Loucy (cell line): ENCODE measurements around the gene MPL.

ENCODE experiments used
- H2AFZ ChIP-seq: fragments of 200-600 bp; sonication (generic); 2 replicates; pipeline ENCODE4 v1.6.0; 2016; ENCODE audit warnings: antibody characterized with exemption, mild to moderate bottlenecking, low read length, moderate library complexity
- H3F3A ChIP-seq: fragments of 200-600 bp; 2 replicates; pipeline ENCODE4 v1.6.0; 2016; ENCODE audit warnings: antibody characterized with exemption, low read depth, mild to moderate bottlenecking
- H3K27me3 ChIP-seq: fragments of 200-600 bp; sonication (generic); 2 replicates; pipeline ENCODE4 v1.6.1; 2014; ENCODE audit warnings: low read length, mild to moderate bottlenecking; ENCODE audit not compliant: insufficient read depth, poor library complexity, severe bottlenecking
- H3K36me3 ChIP-seq: fragments of 200-600 bp; sonication (generic); 2 replicates; pipeline ENCODE4 v1.6.1; 2016; ENCODE audit warnings: low read length; ENCODE audit not compliant: insufficient read depth
- H3K4me1 ChIP-seq: fragments of 200-600 bp; sonication (generic); 2 replicates; pipeline ENCODE4 v1.5.1; 2014; ENCODE audit warnings: low read length, mild to moderate bottlenecking; ENCODE audit not compliant: insufficient read depth, poor library complexity, severe bottlenecking
- H3K4me2 ChIP-seq: fragments of 200-600 bp; sonication (generic); 2 replicates; pipeline ENCODE4 v1.6.0; 2014; ENCODE audit warnings: antibody characterized with exemption, low read length, low read depth, mild to moderate bottlenecking; ENCODE audit not compliant: poor library complexity, severe bottlenecking
- H3K4me3 ChIP-seq: fragments of 200-600 bp; sonication (generic); 2 replicates; pipeline ENCODE4 v1.5.1; 2014; ENCODE audit warnings: low read length, mild to moderate bottlenecking, mixed read lengths; ENCODE audit not compliant: poor library complexity, severe bottlenecking
- H3K79me2 ChIP-seq: fragments of 200-600 bp; sonication (generic); 2 replicates; pipeline ENCODE4 v1.6.1; 2014; ENCODE audit warnings: low read length; ENCODE audit not compliant: insufficient read depth
- H3K9ac ChIP-seq: fragments of 200-600 bp; sonication (generic); 2 replicates; pipeline ENCODE4 v1.6.0; 2014; ENCODE audit warnings: mild to moderate bottlenecking, low read depth, low read length, moderate library complexity; ENCODE audit not compliant: poor library complexity, severe bottlenecking
- H3K9me2 ChIP-seq: fragments of 200-600 bp; sonication (generic); replicated peaks from 2 replicates; pipeline ENCODE4 v1.6.1; 2016; ENCODE audit warnings: low read depth, low read length, mixed read lengths
- H3K9me3 ChIP-seq: fragments of 200-600 bp; sonication (generic); 2 replicates; pipeline ENCODE4 v1.6.1; 2014; ENCODE audit warnings: mild to moderate bottlenecking, antibody characterized with exemption, low read length, low read depth; ENCODE audit not compliant: insufficient read depth
- H4K20me1 ChIP-seq: fragments of 200-600 bp; sonication (generic); 2 replicates; pipeline ENCODE4 v1.6.0; 2014; ENCODE audit warnings: antibody characterized with exemption, low read length, mild to moderate bottlenecking; ENCODE audit not compliant: insufficient read depth, poor library complexity, severe bottlenecking
- EZH2phosphoT487 ChIP-seq: fragments of 200-600 bp; IDR thresholded peaks from 2 replicates; pipeline ENCODE4 v1.6.1; 2018; ENCODE audit warnings: antibody characterized with exemption, mild to moderate bottlenecking, moderate library complexity, borderline replicate concordance
- TF ChIP-seq, protein P1 (sequence below): fragments of 200-600 bp; sonication (generic); conservative IDR thresholded peaks from 2 replicates; pipeline ENCODE4 v1.5.1; 2014; ENCODE audit warnings: mild to moderate bottlenecking, antibody characterized with exemption, low read length

Gene MPL

GRCh38 chr1:43387976-43388599 is 50.5 kb downstream of the MPL start:
- Histone ChIP-seq H3K9me3 (no peaks in the 10 kb centered on the region), H3F3A (no peaks in the 10 kb centered on the region), H3K36me3 (peaks cover 39% of the 10 kb centered on the region; the same call in 1 of the 2 replicates), H3K4me3 (peak overlapping the region; percentile 85), H4K20me1 (peaks cover 10% of the 10 kb centered on the region), H2AFZ (no peak overlapping the region), H3K27me3 (no peaks in the 10 kb centered on the region), H3K9me2 (no peaks in the 10 kb centered on the region), H3K79me2 (peaks cover 41% of the 10 kb centered on the region), H3K4me2 (peak overlapping the region; percentile 91), H3K4me1 (peaks cover 25% of the 10 kb centered on the region), H3K9ac (peak overlapping the region; percentile 93)
- TF ChIP-seq, protein P1, sequence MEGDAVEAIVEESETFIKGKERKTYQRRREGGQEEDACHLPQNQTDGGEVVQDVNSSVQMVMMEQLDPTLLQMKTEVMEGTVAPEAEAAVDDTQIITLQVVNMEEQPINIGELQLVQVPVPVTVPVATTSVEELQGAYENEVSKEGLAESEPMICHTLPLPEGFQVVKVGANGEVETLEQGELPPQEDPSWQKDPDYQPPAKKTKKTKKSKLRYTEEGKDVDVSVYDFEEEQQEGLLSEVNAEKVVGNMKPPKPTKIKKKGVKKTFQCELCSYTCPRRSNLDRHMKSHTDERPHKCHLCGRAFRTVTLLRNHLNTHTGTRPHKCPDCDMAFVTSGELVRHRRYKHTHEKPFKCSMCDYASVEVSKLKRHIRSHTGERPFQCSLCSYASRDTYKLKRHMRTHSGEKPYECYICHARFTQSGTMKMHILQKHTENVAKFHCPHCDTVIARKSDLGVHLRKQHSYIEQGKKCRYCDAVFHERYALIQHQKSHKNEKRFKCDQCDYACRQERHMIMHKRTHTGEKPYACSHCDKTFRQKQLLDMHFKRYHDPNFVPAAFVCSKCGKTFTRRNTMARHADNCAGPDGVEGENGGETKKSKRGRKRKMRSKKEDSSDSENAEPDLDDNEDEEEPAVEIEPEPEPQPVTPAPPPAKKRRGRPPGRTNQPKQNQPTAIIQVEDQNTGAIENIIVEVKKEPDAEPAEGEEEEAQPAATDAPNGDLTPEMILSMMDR, result no peak

GRCh38 chr1:43388613-43389012 is 51.0 kb downstream of the MPL start:
- no peaks in the 10 kb centered on the region for H3K9me3 ChIP-seq
- H4K20me1 ChIP-seq, result peaks cover 10% of the 10 kb centered on the region
- no peaks in the 10 kb centered on the region for H3K9me2 ChIP-seq
- no peak overlapping the region for H2AFZ ChIP-seq
- TF ChIP-seq, protein P1, result no peak
- TF ChIP-seq EZH2phosphoT487, result no peak
- peak overlapping the region; percentile 91 for H3K4me2 ChIP-seq
- H3K4me3 ChIP-seq, result peak overlapping the region; percentile 85
- peaks cover 41% of the 10 kb centered on the region for H3K79me2 ChIP-seq
- H3K9ac ChIP-seq, result peak overlapping the region; percentile 93
- H3F3A ChIP-seq, result no peaks in the 10 kb centered on the region
- no peaks in the 10 kb centered on the region for H3K27me3 ChIP-seq
- H3K36me3 ChIP-seq, result peaks cover 33% of the 10 kb centered on the region; the same call in 1 of the 2 replicates
- peaks cover 25% of the 10 kb centered on the region for H3K4me1 ChIP-seq

GRCh38 chr1:43389326-43390313 is 52.0 kb downstream of the MPL start, which contains the start of the genes MED8 and SZT2:
TSS of gene MED8 (minus strand) at chr1:43389800. CDS start at chr1:43389764, 36 bp downstream.
TSS of gene SZT2 (plus strand) at chr1:43389899. CDS start at chr1:43389969, 70 bp downstream.
- Histone ChIP-seq H4K20me1 (peaks cover 10% of the 10 kb centered on the region), H3K9me3 (no peaks in the 10 kb centered on the region), H3K9ac (peak within 1 kb of the TSS; percentile 93), H3K36me3 (peaks cover 24% of the 10 kb centered on the region; the same call in 1 of the 2 replicates), H3K4me2 (peak within 1 kb of the TSS; percentile 91), H3K79me2 (peaks cover 41% of the 10 kb centered on the region), H3F3A (no peaks in the 10 kb centered on the region), H3K4me1 (peaks cover 25% of the 10 kb centered on the region), H3K9me2 (no peaks in the 10 kb centered on the region), H3K4me3 (peak within 1 kb of the TSS; percentile 85), H2AFZ (peak within 1 kb of the TSS; percentile 81), H3K27me3 (no peaks in the 10 kb centered on the region)
- TF ChIP-seq, protein P1, result no peak
- no peak for TF ChIP-seq EZH2phosphoT487
